PFSK-1 (cell line): ENCODE results near the gene PRELID1.

ENCODE experiments used
- FOXP2 ChIP-seq: optimal IDR thresholded peaks from 2 replicates; pipeline ENCODE3; 2011; ENCODE audit warnings: borderline replicate concordance, control low read depth, inconsistent platforms; ENCODE audit not compliant: insufficient read depth; ENCODE audit errors: extremely low read length, extremely low read depth
- POLR2AphosphoS5 ChIP-seq: IDR thresholded peaks from 2 replicates; pipeline ENCODE4 v1.6.1; 2012; ENCODE audit warnings: low read depth, mild to moderate bottlenecking, control low read depth, low read length, moderate library complexity
- REST ChIP-seq, 2 experiments: IDR thresholded peaks; 2 replicates each; pipeline versions ENCODE4 v1.6.1 to v1.8.0; 2011 to 2012; ENCODE audit warnings: low read depth in 2 of 2, low read length in 2 of 2, control low read depth in 1 of 2, inconsistent platforms in 1 of 2, mild to moderate bottlenecking in 1 of 2, moderate library complexity in 1 of 2; ENCODE audit not compliant: insufficient read depth in 1 of 2
- SIN3A ChIP-seq: IDR thresholded peaks from 2 replicates; pipeline ENCODE4 v1.6.1; 2012; ENCODE audit warnings: mild to moderate bottlenecking, low read length, moderate library complexity, borderline replicate concordance; ENCODE audit not compliant: insufficient read depth
- TAF1 ChIP-seq: IDR thresholded peaks from 2 replicates; pipeline ENCODE4 v1.6.1; 2012; ENCODE audit warnings: low read length, control low read depth, borderline replicate concordance; ENCODE audit not compliant: insufficient read depth

Gene PRELID1

GRCh38 chr5:177309351-177310191 is 6.0 kb downstream of the PRELID1 start:
- no peak for TF ChIP-seq TAF1
- peak; percentile 70 for TF ChIP-seq FOXP2

GRCh38 chr5:177310332-177310731 is 6.7 kb downstream of the PRELID1 start:
- TF ChIP-seq REST (IDR thresholded peaks at IDR 0.05; ENCODE audit: insufficient read depth in 1 of 2, low read depth in 2 of 2, low read length in 2 of 2) = no peak
- no peak for TF ChIP-seq FOXP2
- no peak for TF ChIP-seq TAF1
- no peak for TF ChIP-seq POLR2AphosphoS5
- TF ChIP-seq SIN3A = no peak

GRCh38 chr5:177310757-177311391 is 7.3 kb downstream of the PRELID1 start:
- TF ChIP-seq REST (IDR thresholded peaks at IDR 0.05; ENCODE audit: insufficient read depth in 1 of 2, low read depth in 2 of 2, low read length in 2 of 2) (no peak), SIN3A (peak; percentile 81; the same call in 1 of the 2 replicates)

GRCh38 chr5:177311392-177311722 is 7.8 kb downstream of the PRELID1 start:
- TF ChIP-seq TAF1 (no peak), REST (IDR thresholded peaks at IDR 0.05; ENCODE audit: insufficient read depth in 1 of 2, low read depth in 2 of 2, low read length in 2 of 2) (no peak), SIN3A (no peak), FOXP2 (no peak), POLR2AphosphoS5 (no peak)

GRCh38 chr5:177311723-177312648 is 8.4 kb downstream of the PRELID1 start, which contains the start of gene MXD3:
Gene MXD3 (minus strand): TSS chr5:177311898. CDS start chr5:177311830, 68 bp downstream.
- TF ChIP-seq POLR2AphosphoS5 (no peak), TAF1 (no peak), SIN3A (peak; percentile 46; the same call in 1 of the 2 replicates), FOXP2 (no peak)

GRCh38 chr5:177312649-177313181 is 9.1 kb downstream of the PRELID1 start:
- no peak for TF ChIP-seq TAF1
- no peak for TF ChIP-seq SIN3A
- TF ChIP-seq POLR2AphosphoS5 = no peak
- no peak for TF ChIP-seq FOXP2
- TF ChIP-seq REST (IDR thresholded peaks at IDR 0.05; ENCODE audit: insufficient read depth in 1 of 2, low read depth in 2 of 2, low read length in 2 of 2) = no peak
